ENCODE data around the gene OR51V1.
"Not testable (repeated sequence)": the region's sequence is repeated elsewhere in the genome, so short reads cannot be mapped to it uniquely, and the experiment has no call there.

OR51V1 gene

DNA sequence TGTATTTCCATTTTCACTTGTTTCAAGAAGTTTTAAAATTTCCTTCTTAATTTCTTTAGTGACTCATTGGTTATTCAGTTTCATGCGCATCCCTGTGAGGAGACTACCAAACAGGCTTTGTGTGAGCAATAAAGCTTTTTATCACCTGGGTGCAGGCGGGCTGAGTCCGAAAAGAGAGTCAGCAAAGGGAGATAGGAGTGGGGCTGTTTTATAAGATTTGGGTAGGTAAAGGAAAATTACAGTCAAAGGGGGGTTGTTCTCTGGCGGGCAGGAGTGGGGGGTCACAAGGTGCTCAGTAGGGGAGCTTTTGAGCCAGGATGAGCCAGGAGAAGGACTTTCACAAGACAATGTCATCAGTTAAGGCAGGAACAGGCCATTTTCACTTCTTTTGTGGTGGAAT, 40.3 kb downstream of the OR51V1 start:
- DNase-seq = not testable (repeated sequence)

GRCh38 chr11:5159806-5160205, 40.7 kb downstream of the OR51V1 start:
- no peak for DNase-seq

DNA sequence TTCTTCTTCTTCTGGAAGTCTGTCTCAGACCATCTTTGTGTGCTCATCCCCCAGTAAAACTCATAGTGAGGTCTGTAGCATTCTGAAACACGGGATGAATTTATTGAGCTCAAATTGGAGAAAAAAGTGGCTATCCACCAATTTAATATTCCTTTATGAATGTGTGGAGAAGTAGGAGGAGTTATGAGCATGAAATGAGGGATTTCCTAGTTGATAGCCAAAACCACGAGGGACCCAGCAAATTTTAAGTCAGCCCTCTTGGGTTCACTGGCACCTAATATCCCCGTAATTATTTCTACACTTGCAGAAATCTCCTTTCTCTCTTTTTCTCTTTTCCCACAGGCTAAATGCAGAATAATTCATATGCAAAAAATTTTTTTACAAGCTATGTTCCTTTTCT, 45.8 kb downstream of the OR51V1 start, which contains the start of gene OR52A1:
TSS of gene OR52A1 (minus strand) at position 101 of the 400 bp plus-strand sequence. CDS start 2,388 bp downstream, outside the sequence.
- DNase-seq = no peak

DNA sequence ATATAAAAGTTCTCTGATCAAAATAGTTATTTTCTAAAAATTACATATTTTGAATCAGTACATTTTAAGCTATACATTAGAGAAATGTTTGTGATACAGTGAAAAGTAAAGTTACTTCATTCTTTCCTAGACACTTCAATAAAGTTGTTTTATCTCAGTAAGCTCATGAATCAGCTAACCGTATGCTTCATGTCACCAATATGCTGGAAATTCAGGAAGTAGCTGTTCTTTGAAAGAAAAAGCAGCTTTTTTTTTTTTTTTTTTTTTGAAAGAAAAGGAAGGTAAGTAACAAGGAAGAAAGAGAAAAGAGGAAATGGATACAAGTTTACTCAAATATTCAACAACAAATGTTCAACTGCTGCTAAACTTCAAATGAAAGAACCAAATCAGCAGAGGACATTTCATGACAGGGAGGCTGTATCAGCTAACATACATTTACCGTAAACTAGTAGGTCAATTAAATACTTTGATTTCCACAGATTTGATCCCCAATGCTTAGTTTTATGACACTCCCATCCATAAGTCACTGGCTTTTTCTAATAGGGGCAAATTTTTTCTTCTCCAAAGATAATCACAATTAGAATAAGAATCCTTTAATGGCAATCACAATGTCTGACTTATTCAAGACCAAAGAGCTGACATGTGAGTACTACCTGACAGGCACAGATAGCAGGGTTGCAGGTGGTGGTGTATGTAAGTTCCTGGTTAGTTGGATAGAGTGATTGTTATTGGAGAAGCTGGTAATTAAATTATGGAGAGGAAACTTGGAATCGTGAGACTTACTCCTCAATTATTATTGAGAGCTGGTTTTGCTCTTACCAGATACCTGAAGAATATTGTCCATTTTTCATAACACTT, 46.7 kb downstream of the OR51V1 start:
- no peak for DNase-seq

GRCh38 chr11:5151713-5152153, 48.7 kb downstream of the OR51V1 start:
- DNase-seq = no peak
